Hepatocyte (in vitro differentiated cells): ENCODE data around the gene XIST. TPM values are rescaled to one million over a fixed set of nuclear protein-coding genes. Genes with fewer than 3 reads are reported as not detected.

Experiments
- DNase-seq: peaks from one replicate; pipeline ENCODE4 v3.0.0-alpha.2; 2016; ENCODE audit warnings: low spot score
- H2AFZ ChIP-seq: fragments of 200-600 bp; sonication (generic); 2 replicates; pipeline ENCODE4 v1.6.0; 2016; ENCODE audit warnings: antibody characterized with exemption, mild to moderate bottlenecking
- H3K27ac ChIP-seq: fragments of 200-600 bp; sonication (generic); 2 replicates; pipeline ENCODE4 v1.5.1; 2016; ENCODE audit warnings: mild to moderate bottlenecking
- H3K27me3 ChIP-seq: fragments of 200-600 bp; sonication (generic); 2 replicates; pipeline ENCODE4 v1.6.1; 2016
- H3K36me3 ChIP-seq: fragments of 200-600 bp; sonication (generic); replicated peaks from 2 replicates; pipeline ENCODE4 v1.5.1; 2016; ENCODE audit warnings: low read depth; ENCODE audit not compliant: insufficient read depth
- H3K4me1 ChIP-seq: fragments of 200-600 bp; sonication (generic); 2 replicates; pipeline ENCODE4 v1.5.1; 2016; ENCODE audit warnings: mild to moderate bottlenecking, moderate library complexity; ENCODE audit not compliant: insufficient read depth
- H3K4me2 ChIP-seq: fragments of 200-600 bp; sonication (generic); 2 replicates; pipeline ENCODE4 v1.6.0; 2016
- H3K4me3 ChIP-seq: fragments of 200-600 bp; sonication (generic); 2 replicates; pipeline ENCODE4 v1.5.1; 2016; ENCODE audit warnings: mild to moderate bottlenecking
- H3K79me2 ChIP-seq: fragments of 200-600 bp; sonication (generic); 2 replicates; pipeline ENCODE4 v1.6.0; 2017; ENCODE audit warnings: mild to moderate bottlenecking
- H3K9me2 ChIP-seq: fragments of 200-600 bp; sonication (generic); replicated peaks from 2 replicates; pipeline ENCODE4 v1.6.0; 2017; ENCODE audit warnings: mild to moderate bottlenecking; ENCODE audit not compliant: insufficient read depth
- H3K9me3 ChIP-seq: fragments of 200-600 bp; sonication (generic); 2 replicates; pipeline ENCODE4 v1.5.1; 2016; ENCODE audit warnings: low read depth, mild to moderate bottlenecking
- H4K20me1 ChIP-seq: fragments of 200-600 bp; sonication (generic); 2 replicates; pipeline ENCODE4 v1.6.0; 2016; ENCODE audit warnings: mild to moderate bottlenecking; ENCODE audit not compliant: insufficient read depth, poor library complexity, severe bottlenecking
- EZH2 ChIP-seq: fragments of 200-600 bp; sonication (generic); IDR thresholded peaks from 2 replicates; pipeline ENCODE4 v1.6.1; 2016; ENCODE audit warnings: antibody characterized with exemption, mild to moderate bottlenecking, borderline replicate concordance
- EZH2phosphoT487 ChIP-seq: fragments of 200-600 bp; sonication (generic); IDR thresholded peaks from one replicate; pipeline ENCODE4 v1.6.1; 2018; ENCODE audit warnings: antibody characterized with exemption, mild to moderate bottlenecking, low read depth, moderate library complexity; ENCODE audit not compliant: unreplicated experiment, severe bottlenecking
- WGBS: methylation state at CpG from one replicate; pipeline ENCODE4 v1.1.6; 2016; ENCODE audit warnings: low lambda C conversion rate; ENCODE audit errors: missing lambda C conversion rate; 5-methylcytosine and 5-hydroxymethylcytosine counted together
- polyA plus RNA-seq: library from polyadenylated mRNA; unstranded; fragments of >200 nt; fragmentation: Nextera tagmentation; extraction: Ambion mirVana; gene quantifications from 2 replicates; pipeline ENCODE4 v1.2.1, GENCODE V29; 2016
- total RNA-seq: library from RNA; depleted of rRNA; stranded (reverse); fragments of >200 nt; gene quantifications from 2 replicates; pipeline ENCODE4 v1.2.3, GENCODE V29; 2014
- TF ChIP-seq, protein P1 (sequence below): fragments of 200-600 bp; sonication (generic); IDR thresholded peaks from 2 replicates; pipeline ENCODE4 v1.5.1; 2016; ENCODE audit warnings: antibody characterized with exemption, mild to moderate bottlenecking; ENCODE audit not compliant: poor library complexity

XIST gene
- total and polyA plus RNA-seq, 2 experiments from 2014 or later, result 0.01 TPM; not detected in 1

DNA sequence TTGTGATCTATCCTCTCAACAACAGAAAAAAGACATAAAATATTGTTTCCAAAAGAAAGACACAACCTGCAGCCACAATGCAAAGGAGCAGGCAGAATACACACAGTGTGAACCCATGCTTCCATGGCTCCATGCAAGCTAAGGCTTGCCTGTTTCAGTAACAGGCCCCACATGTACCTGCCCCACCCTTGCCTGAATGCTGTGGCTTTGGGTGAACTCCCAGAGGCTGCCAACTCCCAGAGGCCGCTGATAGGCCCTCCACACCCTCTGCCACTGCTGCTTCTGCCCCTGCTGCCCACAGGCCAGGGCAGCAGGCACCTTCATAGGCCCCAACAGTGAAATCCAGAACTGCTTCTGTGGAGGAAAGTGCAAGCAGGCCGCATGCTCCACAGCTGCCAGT lies 24.4 kb upstream of the XIST start:
- no peaks in the 10 kb centered on the region for H3K9me2 ChIP-seq
- H3K79me2 ChIP-seq, result no peaks in the 10 kb centered on the region
- no peak overlapping the region for H3K4me3 ChIP-seq
- no peak overlapping the region for H2AFZ ChIP-seq
- no peaks in the 10 kb centered on the region for H3K9me3 ChIP-seq
- 93% methylated on average over 2 of the region's 2 CpGs for WGBS
- H3K27me3 ChIP-seq, result no peaks in the 10 kb centered on the region
- DNase-seq, result no peak
- H3K36me3 ChIP-seq, result no peaks in the 10 kb centered on the region
- no peak overlapping the region for H3K27ac ChIP-seq
- H3K4me2 ChIP-seq, result no peak overlapping the region
- H4K20me1 ChIP-seq, result no peaks in the 10 kb centered on the region
- no peak for TF ChIP-seq EZH2phosphoT487
- TF ChIP-seq, protein P1, sequence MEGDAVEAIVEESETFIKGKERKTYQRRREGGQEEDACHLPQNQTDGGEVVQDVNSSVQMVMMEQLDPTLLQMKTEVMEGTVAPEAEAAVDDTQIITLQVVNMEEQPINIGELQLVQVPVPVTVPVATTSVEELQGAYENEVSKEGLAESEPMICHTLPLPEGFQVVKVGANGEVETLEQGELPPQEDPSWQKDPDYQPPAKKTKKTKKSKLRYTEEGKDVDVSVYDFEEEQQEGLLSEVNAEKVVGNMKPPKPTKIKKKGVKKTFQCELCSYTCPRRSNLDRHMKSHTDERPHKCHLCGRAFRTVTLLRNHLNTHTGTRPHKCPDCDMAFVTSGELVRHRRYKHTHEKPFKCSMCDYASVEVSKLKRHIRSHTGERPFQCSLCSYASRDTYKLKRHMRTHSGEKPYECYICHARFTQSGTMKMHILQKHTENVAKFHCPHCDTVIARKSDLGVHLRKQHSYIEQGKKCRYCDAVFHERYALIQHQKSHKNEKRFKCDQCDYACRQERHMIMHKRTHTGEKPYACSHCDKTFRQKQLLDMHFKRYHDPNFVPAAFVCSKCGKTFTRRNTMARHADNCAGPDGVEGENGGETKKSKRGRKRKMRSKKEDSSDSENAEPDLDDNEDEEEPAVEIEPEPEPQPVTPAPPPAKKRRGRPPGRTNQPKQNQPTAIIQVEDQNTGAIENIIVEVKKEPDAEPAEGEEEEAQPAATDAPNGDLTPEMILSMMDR, result no peak
- TF ChIP-seq EZH2, result no peak
- H3K4me1 ChIP-seq, result no peaks in the 10 kb centered on the region

- Histone ChIP-seq H3K27ac (no peak overlapping the region), H3K9me2 (no peaks in the 10 kb centered on the region), H3K79me2 (no peaks in the 10 kb centered on the region), H3K4me1 (no peaks in the 10 kb centered on the region), H3K27me3 (no peaks in the 10 kb centered on the region), H2AFZ (no peak overlapping the region), H3K4me3 (no peak overlapping the region), H3K4me2 (no peak overlapping the region), H4K20me1 (no peaks in the 10 kb centered on the region), H3K9me3 (no peaks in the 10 kb centered on the region), H3K36me3 (no peaks in the 10 kb centered on the region)
- DNase-seq, result no peak
- TF ChIP-seq, protein P1, result no peak
- no peak for TF ChIP-seq EZH2phosphoT487
- TF ChIP-seq EZH2, result no peak
- 88% methylated on average over 1 of the region's 1 CpG for WGBS
Observed at GRCh38 chrX:73868916-73869315, 16.4 kb upstream of the XIST start.

DNA sequence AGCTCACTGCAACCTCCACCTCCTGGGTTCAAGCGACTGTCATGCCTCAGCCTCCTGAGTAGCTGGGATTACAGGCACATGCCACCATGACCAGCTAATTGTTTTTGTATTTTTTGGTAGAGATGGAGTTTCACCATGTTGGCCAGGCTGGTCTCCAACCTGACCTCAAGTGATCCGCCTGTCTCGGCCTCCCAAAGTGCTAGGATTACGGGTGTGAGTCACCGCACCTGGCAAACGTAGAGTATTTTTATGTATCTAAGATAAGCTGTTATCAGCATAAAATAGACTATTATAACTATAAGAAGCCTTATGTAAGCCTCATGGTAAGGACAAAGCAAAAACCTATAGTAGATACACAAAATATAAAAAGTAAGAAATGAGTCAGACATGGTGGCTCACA lies 14.6 kb upstream of the XIST start:
- no peaks in the 10 kb centered on the region for H3K4me1 ChIP-seq
- H3K27ac ChIP-seq, result no peak overlapping the region

DNA sequence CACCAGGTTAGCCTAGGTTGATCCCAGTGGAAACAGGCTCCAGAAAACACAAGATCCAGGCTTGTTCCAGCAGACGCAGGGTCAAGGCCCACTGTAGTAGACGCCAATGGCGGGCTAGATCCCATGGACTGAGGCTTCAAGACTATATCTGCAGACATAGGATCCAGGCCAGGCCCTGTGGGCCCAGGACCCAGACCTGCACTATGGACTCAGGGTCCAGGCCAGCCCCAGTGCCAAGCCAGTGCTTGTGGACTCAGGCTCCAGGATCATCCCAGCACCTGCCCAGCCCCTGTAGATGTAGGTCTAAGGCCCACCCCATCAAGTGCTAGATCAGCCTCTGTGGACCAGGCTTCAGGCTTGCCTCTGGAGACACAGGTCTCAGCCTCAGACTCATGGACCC lies 11.3 kb upstream of the XIST start:
- no peak overlapping the region for H2AFZ ChIP-seq
- no peaks in the 10 kb centered on the region for H3K36me3 ChIP-seq
- DNase-seq, result no peak
- no peaks in the 10 kb centered on the region for H3K9me2 ChIP-seq
- H3K9me3 ChIP-seq, result no peaks in the 10 kb centered on the region
- 91% methylated on average over 3 of the region's 3 CpGs for WGBS
- no peak overlapping the region for H3K27ac ChIP-seq
- TF ChIP-seq EZH2 (no peak), EZH2phosphoT487 (no peak)
- TF ChIP-seq, protein P1, result no peak
- no peaks in the 10 kb centered on the region for H3K4me1 ChIP-seq
- H4K20me1 ChIP-seq, result no peaks in the 10 kb centered on the region
- no peak overlapping the region for H3K4me2 ChIP-seq
- H3K27me3 ChIP-seq, result no peaks in the 10 kb centered on the region
- H3K4me3 ChIP-seq, result no peak overlapping the region
- H3K79me2 ChIP-seq, result no peaks in the 10 kb centered on the region

More for the DNA sequence above, 14.6 kb upstream of the XIST start:
- Histone ChIP-seq H3K36me3 (no peaks in the 10 kb centered on the region), H3K27me3 (no peaks in the 10 kb centered on the region), H3K9me2 (no peaks in the 10 kb centered on the region), H3K79me2 (no peaks in the 10 kb centered on the region), H3K4me2 (no peak overlapping the region), H2AFZ (no peak overlapping the region), H3K9me3 (no peaks in the 10 kb centered on the region), H4K20me1 (no peaks in the 10 kb centered on the region), H3K4me3 (no peak overlapping the region)
- no peak for DNase-seq
- 78% methylated on average over 6 of the region's 6 CpGs for WGBS
- TF ChIP-seq, protein P1, result no peak
